GM12801 (cell line): Measurements from ENCODE around the gene CHST15.

ENCODE experiments used
- TF ChIP-seq, protein P1 (sequence below): IDR thresholded peaks from one replicate; pipeline ENCODE4 v1.5.1; 2011; ENCODE audit warnings: control low read depth; ENCODE audit not compliant: insufficient read length; ENCODE audit errors: extremely low read depth

The CHST15 gene

GRCh38 chr10:124122211-124122610 is 28.8 kb upstream of the CHST15 start:
- TF ChIP-seq, protein P1, sequence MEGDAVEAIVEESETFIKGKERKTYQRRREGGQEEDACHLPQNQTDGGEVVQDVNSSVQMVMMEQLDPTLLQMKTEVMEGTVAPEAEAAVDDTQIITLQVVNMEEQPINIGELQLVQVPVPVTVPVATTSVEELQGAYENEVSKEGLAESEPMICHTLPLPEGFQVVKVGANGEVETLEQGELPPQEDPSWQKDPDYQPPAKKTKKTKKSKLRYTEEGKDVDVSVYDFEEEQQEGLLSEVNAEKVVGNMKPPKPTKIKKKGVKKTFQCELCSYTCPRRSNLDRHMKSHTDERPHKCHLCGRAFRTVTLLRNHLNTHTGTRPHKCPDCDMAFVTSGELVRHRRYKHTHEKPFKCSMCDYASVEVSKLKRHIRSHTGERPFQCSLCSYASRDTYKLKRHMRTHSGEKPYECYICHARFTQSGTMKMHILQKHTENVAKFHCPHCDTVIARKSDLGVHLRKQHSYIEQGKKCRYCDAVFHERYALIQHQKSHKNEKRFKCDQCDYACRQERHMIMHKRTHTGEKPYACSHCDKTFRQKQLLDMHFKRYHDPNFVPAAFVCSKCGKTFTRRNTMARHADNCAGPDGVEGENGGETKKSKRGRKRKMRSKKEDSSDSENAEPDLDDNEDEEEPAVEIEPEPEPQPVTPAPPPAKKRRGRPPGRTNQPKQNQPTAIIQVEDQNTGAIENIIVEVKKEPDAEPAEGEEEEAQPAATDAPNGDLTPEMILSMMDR: no peak

DNA sequence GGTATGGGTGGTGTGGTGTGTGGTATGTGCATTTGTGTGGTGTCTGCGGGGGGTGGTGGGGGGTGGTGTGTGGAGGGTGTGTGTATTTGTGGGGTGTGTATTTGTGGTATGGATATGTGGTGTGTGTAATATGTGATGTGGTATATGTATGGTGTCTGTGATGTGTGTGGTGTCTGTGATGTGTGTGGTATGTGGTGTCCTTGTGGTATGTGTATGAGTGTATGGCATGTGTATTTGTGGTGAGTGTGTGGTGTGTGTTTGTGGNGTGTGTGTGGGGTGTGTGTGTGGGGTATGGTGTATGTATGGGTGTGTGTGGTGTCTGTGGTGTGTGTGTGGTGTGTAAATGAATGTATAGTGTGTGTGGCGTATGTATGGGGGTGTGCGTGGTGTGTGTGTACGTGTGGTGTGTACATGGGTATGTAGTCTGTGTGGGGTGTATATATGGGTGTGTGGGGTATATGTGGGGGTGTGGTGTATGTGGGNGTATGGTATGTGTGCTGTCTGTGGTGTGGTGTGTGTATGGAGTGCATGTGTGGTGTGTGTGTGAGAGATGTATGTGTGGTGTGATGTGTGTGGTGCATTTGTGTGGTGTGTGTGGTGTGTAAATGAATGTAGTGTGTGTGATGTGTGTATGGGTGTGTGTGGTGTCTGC is 27.1 kb upstream of the CHST15 start:
- TF ChIP-seq, protein P1: no peak

- TF ChIP-seq, protein P1: no peak
These were observed 26.5 kb upstream of the CHST15 start for GRCh38 chr10:124119946-124120345.

GRCh38 chr10:124119216-124119615 is 25.8 kb upstream of the CHST15 start:
- TF ChIP-seq, protein P1: no peak

DNA sequence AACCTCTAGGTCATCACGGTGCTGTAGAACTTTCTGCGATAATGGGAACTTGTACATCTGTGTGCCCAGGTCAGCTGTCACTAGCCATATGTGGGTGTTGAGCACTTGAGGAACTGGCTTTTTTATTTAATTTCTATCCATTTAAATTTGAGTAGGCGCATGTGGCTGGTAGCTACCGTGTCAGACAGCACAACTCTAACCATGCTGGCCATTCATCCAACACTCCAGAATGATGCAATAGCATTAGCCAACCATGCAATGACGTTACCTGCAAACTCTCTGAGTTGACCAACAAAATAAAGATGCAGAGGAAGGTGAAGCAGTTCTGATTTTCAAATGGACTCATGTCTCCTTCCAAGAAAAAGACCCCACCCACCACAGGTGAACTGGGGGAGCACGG is 24.4 kb upstream of the CHST15 start:
- TF ChIP-seq, protein P1: no peak

DNA sequence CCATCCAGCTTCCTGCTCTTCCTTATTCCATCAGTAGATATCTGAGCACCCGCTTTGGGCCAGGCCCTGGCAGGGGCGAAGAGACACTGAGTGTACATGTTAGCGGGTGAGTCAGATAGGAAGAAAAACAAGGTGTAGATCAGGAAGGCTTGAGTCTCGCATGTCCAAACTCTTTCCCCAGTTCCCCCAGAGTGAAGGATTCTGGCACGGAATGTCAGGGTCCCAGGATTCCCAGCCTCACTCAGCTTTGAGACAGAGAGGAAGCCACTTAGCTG is 24.1 kb upstream of the CHST15 start:
- TF ChIP-seq, protein P1: no peak

DNA sequence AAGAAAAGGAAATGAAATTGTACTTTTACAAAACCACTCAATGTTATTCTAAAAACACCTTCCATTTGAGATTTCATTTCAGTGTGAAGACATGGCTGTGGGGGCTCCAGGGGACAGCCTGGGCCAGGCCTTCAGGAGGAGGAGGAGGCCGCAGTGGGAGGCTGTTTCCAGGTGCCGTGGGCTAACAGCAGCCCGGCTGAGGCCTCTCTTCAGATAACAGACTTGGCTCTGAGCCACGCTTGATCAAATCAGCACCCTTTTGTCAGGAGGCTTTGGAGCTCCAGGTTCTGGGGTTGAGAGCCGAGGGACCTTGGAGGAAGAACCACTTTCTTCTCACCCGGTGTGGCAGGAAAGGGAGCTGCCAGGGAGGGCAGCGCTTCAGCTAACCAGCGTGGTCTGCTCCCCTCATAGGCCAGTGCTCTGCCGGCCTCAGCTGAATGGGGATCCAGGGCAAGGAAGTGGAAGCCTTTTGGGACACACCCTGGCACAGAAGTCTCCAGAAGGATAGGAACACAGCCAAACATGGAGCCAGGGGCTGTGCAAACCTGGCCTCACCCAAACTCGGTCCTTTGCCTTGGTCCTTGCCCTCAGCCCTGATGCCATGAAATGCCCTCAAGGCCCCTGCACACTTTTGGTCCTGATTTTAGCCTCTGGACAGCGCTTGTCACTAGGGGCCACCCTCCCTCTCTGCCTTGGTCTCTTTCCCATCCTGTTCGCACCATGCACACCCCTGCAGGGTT is 23.5 kb upstream of the CHST15 start:
- TF ChIP-seq, protein P1: no peak
